ENCODE measurements around the gene EPHB6.

The EPHB6 gene, protein sequence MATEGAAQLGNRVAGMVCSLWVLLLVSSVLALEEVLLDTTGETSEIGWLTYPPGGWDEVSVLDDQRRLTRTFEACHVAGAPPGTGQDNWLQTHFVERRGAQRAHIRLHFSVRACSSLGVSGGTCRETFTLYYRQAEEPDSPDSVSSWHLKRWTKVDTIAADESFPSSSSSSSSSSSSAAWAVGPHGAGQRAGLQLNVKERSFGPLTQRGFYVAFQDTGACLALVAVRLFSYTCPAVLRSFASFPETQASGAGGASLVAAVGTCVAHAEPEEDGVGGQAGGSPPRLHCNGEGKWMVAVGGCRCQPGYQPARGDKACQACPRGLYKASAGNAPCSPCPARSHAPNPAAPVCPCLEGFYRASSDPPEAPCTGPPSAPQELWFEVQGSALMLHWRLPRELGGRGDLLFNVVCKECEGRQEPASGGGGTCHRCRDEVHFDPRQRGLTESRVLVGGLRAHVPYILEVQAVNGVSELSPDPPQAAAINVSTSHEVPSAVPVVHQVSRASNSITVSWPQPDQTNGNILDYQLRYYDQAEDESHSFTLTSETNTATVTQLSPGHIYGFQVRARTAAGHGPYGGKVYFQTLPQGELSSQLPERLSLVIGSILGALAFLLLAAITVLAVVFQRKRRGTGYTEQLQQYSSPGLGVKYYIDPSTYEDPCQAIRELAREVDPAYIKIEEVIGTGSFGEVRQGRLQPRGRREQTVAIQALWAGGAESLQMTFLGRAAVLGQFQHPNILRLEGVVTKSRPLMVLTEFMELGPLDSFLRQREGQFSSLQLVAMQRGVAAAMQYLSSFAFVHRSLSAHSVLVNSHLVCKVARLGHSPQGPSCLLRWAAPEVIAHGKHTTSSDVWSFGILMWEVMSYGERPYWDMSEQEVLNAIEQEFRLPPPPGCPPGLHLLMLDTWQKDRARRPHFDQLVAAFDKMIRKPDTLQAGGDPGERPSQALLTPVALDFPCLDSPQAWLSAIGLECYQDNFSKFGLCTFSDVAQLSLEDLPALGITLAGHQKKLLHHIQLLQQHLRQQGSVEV

DNA sequence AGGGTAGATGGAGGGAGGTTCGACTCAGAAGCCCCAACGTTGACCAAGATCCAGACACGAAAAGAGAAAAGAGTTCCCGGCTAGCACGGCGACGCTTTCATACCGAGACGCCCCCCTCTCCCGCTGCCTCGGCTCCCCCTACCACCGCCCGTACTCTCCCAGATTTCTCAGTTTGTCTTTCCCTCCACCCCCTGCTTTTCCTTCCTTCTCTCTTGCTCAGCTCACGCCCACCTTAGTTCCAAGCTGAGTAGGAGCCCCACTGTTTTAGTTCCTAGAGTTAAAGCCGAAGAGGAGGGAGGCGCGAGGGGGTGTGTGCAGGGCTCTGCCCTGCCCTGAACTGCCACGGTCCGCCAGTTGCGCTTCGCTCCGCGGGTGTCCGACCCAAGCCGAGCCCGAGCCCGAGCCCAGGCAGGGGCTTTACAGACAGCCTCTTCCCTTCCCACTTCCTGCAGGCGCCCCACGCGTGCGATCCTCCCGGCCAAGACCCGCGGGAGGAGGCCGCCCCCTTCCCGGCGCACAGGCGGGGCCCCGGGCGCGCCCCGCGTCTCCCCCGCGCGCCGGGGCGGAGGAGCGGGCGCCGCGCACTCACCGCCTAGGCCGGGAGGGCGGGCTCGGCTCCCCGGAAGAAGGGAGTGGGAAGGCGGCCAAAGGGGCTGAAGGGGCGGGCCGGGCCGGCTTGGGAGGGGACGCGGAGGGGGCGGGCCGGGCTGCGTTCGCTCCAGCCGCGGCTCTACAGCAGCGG lies at the start of gene EPHB6:
TSS of gene EPHB6 (plus strand) at position 705 of the 742 bp plus-strand sequence. CDS start 8,152 bp downstream, outside the sequence.
- TF ChIP-seq, protein P1, sequence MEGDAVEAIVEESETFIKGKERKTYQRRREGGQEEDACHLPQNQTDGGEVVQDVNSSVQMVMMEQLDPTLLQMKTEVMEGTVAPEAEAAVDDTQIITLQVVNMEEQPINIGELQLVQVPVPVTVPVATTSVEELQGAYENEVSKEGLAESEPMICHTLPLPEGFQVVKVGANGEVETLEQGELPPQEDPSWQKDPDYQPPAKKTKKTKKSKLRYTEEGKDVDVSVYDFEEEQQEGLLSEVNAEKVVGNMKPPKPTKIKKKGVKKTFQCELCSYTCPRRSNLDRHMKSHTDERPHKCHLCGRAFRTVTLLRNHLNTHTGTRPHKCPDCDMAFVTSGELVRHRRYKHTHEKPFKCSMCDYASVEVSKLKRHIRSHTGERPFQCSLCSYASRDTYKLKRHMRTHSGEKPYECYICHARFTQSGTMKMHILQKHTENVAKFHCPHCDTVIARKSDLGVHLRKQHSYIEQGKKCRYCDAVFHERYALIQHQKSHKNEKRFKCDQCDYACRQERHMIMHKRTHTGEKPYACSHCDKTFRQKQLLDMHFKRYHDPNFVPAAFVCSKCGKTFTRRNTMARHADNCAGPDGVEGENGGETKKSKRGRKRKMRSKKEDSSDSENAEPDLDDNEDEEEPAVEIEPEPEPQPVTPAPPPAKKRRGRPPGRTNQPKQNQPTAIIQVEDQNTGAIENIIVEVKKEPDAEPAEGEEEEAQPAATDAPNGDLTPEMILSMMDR (IDR thresholded peaks at IDR 0.05; ENCODE audit: low read depth, low read length), result no peak
- DNase-seq (ENCODE audit: extremely low read depth, low read depth), result peak; percentile 11

DNA sequence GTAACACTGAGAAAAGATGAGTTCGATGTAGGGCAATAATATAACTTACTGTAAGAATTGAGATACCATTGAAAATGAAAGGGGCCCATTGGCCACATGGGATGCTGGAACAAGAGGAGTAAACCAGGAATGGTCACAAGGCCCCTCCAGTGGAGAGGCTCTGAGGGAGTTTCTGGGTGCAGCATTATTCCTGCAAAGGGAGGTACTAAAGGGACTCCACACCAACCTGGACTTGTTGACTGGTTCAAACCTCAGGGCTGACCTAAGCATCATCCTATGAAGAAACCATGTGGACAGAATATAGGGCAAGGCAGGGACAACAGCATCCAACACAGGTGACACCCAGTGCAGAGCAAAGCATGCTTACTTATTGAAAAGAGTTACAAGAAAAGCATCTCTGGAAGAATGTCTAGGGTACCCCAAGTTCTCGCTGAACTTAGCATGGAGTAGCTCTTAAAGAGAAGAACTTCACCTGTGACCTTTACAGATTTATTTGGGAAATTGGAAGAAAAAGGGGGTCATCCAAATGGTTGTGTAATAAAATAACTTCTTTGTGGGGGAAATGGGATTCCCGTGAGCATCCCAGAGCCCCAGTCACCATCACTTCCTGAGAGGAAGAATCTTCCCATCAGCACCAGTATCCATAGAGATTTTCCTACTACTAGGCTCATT lies 49.4 kb upstream of the EPHB6 start:
- TF ChIP-seq, protein P1 (IDR thresholded peaks at IDR 0.05; ENCODE audit: low read depth, low read length), result no peak

DNA sequence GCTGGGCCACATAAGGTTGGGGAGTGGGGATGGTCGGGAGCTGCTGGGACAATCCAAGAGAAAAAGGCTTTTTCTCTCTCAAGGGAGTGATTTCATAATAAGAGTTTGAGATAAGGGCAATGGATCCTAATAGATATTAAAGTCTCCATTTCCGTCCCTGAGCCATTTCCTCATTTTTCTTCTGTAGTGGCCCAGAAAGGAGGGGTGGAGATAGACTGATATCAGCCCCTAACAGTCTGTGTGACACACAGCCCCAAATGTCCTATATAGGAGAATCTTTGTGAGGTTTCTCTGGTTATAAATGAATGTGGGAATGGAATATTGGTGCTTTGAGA lies 48.9 kb upstream of the EPHB6 start:
- TF ChIP-seq, protein P1 (IDR thresholded peaks at IDR 0.05; ENCODE audit: low read depth, low read length), result no peak
- DNase-seq (ENCODE audit: extremely low read depth, low read depth), result no peak

More for the DNA sequence above, 49.4 kb upstream of the EPHB6 start:
- no peak for DNase-seq (ENCODE audit: extremely low read depth, low read depth)

GRCh38 chr7:142806957-142807356 lies 47.9 kb upstream of the EPHB6 start:
- DNase-seq (ENCODE audit: extremely low read depth, low read depth), result no peak
- TF ChIP-seq, protein P1 (IDR thresholded peaks at IDR 0.05; ENCODE audit: low read depth, low read length), result no peak

DNA sequence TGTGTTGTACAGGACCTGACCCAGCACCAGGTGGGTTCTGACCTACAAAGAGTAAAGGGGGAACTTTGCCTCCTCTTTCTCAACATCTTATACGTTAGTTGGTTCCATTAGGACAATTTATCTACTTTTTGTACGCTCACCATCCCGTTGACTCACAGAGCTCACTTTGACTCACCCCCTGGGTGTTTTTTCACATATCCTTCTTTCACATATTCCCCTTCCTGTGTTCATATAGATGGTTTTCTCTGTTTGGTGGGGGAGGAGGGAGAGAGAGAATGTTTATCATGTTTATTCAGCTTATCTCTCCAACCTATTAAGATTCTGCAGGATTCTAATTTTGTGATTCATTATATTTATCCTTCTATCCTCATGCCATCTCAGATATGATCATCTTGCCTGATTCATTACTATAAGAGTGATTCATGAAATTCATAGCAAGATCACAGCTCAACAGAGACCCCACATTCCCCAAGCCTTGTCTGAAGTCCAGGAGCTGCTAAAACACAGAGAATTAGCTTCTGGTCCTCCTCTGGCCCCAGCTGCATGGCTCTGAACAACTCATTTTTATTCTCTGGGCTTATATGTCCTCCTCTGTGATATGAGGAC lies 46.9 kb upstream of the EPHB6 start:
- TF ChIP-seq, protein P1 (IDR thresholded peaks at IDR 0.05; ENCODE audit: low read depth, low read length), result no peak
- DNase-seq (ENCODE audit: extremely low read depth, low read depth), result no peak

GRCh38 chr7:142808461-142808801 lies 46.4 kb upstream of the EPHB6 start:
- TF ChIP-seq, protein P1 (IDR thresholded peaks at IDR 0.05; ENCODE audit: low read depth, low read length), result no peak

More at GRCh38 chr7:142808461-142808801, 46.4 kb upstream of the EPHB6 start:
- DNase-seq (ENCODE audit: extremely low read depth, low read depth), result no peak

Data from AG09319 (cell line).